ENCODE measurements around the gene GPR50.

The GPR50 gene

DNA sequence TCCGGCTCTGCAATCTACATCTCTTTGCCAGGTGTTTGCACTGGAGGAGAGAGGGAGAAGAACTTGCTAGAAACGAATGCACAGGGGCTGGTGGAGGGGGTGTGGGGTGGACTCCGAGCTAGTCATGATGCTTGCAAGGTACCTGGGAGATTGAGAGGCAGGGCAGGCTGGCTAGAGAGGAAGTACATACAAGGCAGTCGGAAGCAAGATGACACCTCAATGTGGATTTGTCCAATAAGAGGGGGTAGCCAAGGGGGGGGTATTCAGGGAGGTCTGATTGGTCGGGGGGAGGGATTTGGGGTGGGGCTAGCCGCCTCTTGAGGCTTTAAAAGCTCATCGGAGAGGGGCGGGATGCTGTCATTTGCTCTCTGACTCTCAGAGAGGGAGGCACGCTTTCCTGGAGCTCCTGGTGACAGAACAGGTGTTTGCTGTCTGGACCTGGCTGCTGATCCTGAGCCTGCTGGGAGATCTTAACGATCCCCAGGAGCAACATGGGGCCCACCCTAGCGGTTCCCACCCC is at the start of gene GPR50:
TSS of gene GPR50 (plus strand) at position 354 of the 520 bp plus-strand sequence. CDS start at position 492, 138 bp downstream.
- Histone ChIP-seq H3K9me3 (ENCODE audit: control insufficient read depth, insufficient read depth, low read depth, low read length) (no peaks in the 10 kb centered on the region), H3K4me1 (ENCODE audit: control insufficient read depth, insufficient read depth, low read length) (no peaks in the 10 kb centered on the region), H3K36me3 (ENCODE audit: control insufficient read depth in 2 of 2, insufficient read depth in 1 of 2, low read length in 2 of 2) (peaks cover 0 to 18% of the 10 kb centered on the region in 2 experiments; a peak in 1 of 3 replicates), H3K27ac (ENCODE audit: extremely low read depth, low read depth, low read length) (no peak within 1 kb of the TSS; the same call in 1 of the 2 replicates), H3K4me3 (ENCODE audit: low read depth, low read length) (peak within 1 kb of the TSS; percentile 44)
- CTCF ChIA-PET, result no interaction called here
- TF ChIP-seq ZNF48 (tag by site-specific recombination; IDR thresholded peaks at IDR 0.05), result no peak
- no peak for TF ChIP-seq KLF1 (tag by site-specific recombination; IDR thresholded peaks at IDR 0.05)
- no peak for TF ChIP-seq ZNF214 (tag by site-specific recombination; IDR thresholded peaks at IDR 0.05; ENCODE audit: borderline replicate concordance)
- TF ChIP-seq ZNF596 (tag by site-specific recombination; IDR thresholded peaks at IDR 0.05), result no peak
- TF ChIP-seq ZNF692 (tag by site-specific recombination; IDR thresholded peaks at IDR 0.05), result no peak
- POLR2A ChIA-PET, result interaction anchor here (0.7 kb wide), 1 partner anchor 332 kb away, joined by 7 read pairs; no protein-coding TSS in a partner anchor

- H3K27ac ChIP-seq (ENCODE audit: extremely low read depth, low read depth, low read length), result no peak overlapping the region
- H3K4me1 ChIP-seq (ENCODE audit: control insufficient read depth, insufficient read depth, low read length), result no peaks in the 10 kb centered on the region
- H3K36me3 ChIP-seq (ENCODE audit: control insufficient read depth in 2 of 2, insufficient read depth in 1 of 2, low read length in 2 of 2), result no peaks in the 10 kb centered on the region
- H3K4me3 ChIP-seq (ENCODE audit: low read depth, low read length), result no peak overlapping the region
- CTCF ChIA-PET, result no interaction called here
- TF ChIP-seq, protein P1, sequence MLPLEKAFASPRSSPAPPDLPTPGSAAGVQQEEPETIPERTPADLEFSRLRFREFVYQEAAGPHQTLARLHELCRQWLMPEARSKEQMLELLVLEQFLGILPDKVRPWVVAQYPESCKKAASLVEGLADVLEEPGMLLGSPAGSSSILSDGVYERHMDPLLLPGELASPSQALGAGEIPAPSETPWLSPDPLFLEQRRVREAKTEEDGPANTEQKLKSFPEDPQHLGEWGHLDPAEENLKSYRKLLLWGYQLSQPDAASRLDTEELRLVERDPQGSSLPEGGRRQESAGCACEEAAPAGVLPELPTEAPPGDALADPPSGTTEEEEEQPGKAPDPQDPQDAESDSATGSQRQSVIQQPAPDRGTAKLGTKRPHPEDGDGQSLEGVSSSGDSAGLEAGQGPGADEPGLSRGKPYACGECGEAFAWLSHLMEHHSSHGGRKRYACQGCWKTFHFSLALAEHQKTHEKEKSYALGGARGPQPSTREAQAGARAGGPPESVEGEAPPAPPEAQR (tag by site-specific recombination; IDR thresholded peaks at IDR 0.05), result no peak
- TF ChIP-seq ZNF621 (tag by site-specific recombination; IDR thresholded peaks at IDR 0.05) (no peak), ZNF202 (tag by site-specific recombination; IDR thresholded peaks at IDR 0.05; ENCODE audit: borderline replicate concordance) (no peak), ZNF157 (tag by site-specific recombination; IDR thresholded peaks at IDR 0.05) (no peak), ZNF132 (tag by site-specific recombination; IDR thresholded peaks at IDR 0.05; ENCODE audit: borderline replicate concordance) (no peak), ZNF558 (tag by site-specific recombination; IDR thresholded peaks at IDR 0.05) (no peak), ZNF140 (tag by site-specific recombination; IDR thresholded peaks at IDR 0.05) (no peak), BCL6B (tag by site-specific recombination; IDR thresholded peaks at IDR 0.05) (no peak), ZNF16 (tag by site-specific recombination; IDR thresholded peaks at IDR 0.05; ENCODE audit: low read depth) (no peak), ZNF596 (tag by site-specific recombination; IDR thresholded peaks at IDR 0.05) (no peak), ZNF610 (tag by site-specific recombination; IDR thresholded peaks at IDR 0.05; ENCODE audit: borderline replicate concordance) (no peak)
- TF ChIP-seq, protein P2, sequence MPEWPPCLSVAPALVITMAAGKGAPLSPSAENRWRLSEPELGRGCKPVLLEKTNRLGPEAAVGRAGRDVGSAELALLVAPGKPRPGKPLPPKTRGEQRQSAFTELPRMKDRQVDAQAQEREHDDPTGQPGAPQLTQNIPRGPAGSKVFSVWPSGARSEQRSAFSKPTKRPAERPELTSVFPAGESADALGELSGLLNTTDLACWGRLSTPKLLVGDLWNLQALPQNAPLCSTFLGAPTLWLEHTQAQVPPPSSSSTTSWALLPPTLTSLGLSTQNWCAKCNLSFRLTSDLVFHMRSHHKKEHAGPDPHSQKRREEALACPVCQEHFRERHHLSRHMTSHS (tag by site-specific recombination; IDR thresholded peaks at IDR 0.05), result no peak
- TF ChIP-seq, protein P3, sequence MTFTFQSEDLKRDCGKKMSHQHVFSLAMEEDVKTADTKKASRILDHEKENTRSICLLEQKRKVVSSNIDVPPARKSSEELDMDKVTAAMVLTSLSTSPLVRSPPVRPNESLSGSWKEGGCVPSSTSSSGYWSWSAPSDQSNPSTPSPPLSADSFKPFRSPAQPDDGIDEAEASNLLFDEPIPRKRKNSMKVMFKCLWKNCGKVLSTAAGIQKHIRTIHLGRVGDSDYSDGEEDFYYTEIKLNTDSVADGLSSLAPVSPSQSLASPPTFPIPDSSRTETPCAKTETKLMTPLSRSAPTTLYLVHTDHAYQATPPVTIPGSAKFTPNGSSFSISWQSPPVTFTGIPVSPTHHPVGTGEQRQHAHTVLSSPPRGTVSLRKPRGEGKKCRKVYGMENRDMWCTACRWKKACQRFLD (tag by site-specific recombination; IDR thresholded peaks at IDR 0.05), result no peak
- H3K9me3 ChIP-seq (ENCODE audit: control insufficient read depth, insufficient read depth, low read depth, low read length), result no peaks in the 10 kb centered on the region; the same call in 1 of the 2 replicates
- POLR2A ChIA-PET, result no interaction called here
Measured at GRCh38 chrX:151132531-151132930, 43.9 kb upstream of the GPR50 start.
